D721Med (cell line): Measurements from ENCODE around the gene TBC1D3B.

Source experiments
- DNase-seq: peaks from one replicate; pipeline ENCODE4 v3.0.0; 2011; ENCODE audit warnings: low spot score; ENCODE audit not compliant: insufficient read length
- FAIRE-seq: peaks from 2 replicates; lab custom pipeline; 2011; peaks lifted over from hg19 to GRCh38; lab: Jason Lieb, UNC
- TF ChIP-seq, protein P1 (sequence below): IDR thresholded peaks from 2 replicates; pipeline ENCODE4 v1.5.1; 2012; ENCODE audit warnings: mild to moderate bottlenecking, control low read depth; ENCODE audit not compliant: insufficient read depth; ENCODE audit errors: missing control alignments

TBC1D3B gene

GRCh38 chr17:36152639-36153120 is 23.8 kb downstream of the TBC1D3B start:
- DNase-seq = no peak
- no peak for FAIRE-seq
- TF ChIP-seq, protein P1, sequence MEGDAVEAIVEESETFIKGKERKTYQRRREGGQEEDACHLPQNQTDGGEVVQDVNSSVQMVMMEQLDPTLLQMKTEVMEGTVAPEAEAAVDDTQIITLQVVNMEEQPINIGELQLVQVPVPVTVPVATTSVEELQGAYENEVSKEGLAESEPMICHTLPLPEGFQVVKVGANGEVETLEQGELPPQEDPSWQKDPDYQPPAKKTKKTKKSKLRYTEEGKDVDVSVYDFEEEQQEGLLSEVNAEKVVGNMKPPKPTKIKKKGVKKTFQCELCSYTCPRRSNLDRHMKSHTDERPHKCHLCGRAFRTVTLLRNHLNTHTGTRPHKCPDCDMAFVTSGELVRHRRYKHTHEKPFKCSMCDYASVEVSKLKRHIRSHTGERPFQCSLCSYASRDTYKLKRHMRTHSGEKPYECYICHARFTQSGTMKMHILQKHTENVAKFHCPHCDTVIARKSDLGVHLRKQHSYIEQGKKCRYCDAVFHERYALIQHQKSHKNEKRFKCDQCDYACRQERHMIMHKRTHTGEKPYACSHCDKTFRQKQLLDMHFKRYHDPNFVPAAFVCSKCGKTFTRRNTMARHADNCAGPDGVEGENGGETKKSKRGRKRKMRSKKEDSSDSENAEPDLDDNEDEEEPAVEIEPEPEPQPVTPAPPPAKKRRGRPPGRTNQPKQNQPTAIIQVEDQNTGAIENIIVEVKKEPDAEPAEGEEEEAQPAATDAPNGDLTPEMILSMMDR = no peak

- FAIRE-seq (no peak), DNase-seq (no peak)
- TF ChIP-seq, protein P1 = no peak
Measured at GRCh38 chr17:36151891-36152638, 24.4 kb downstream of the TBC1D3B start.

DNA sequence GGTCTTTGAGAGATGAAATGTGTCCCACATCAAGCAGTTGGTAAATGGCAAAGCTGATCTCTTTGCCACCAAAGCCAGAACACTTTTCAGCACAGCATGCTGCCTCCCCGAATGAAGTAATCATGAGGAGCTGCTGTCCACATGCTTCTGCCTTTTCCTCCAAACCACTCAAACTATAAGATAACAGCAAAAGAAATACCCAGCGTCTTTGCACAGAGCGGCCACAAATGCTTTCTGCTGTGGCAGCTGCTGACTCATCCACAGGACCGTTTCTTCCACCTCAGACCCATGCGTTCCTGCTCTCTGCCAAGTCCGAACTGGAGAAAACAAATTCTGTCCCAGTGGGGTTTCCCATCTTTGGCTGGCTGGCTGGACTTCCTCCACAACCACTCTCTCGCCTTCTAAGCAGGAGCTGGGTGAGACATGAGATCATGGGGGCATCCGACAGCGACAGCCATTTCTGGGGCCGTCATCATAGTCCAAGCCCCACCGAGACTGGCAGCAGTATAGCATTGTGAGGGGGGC is 27.1 kb downstream of the TBC1D3B start:
- DNase-seq (no peak), FAIRE-seq (no peak)

GRCh38 chr17:36148559-36149295 is 27.7 kb downstream of the TBC1D3B start:
- peak; percentile 48 for DNase-seq
- TF ChIP-seq, protein P1 = peak; percentile 100
- FAIRE-seq = no peak

More for the DNA sequence above, 27.1 kb downstream of the TBC1D3B start:
- TF ChIP-seq, protein P1 = no peak

DNA sequence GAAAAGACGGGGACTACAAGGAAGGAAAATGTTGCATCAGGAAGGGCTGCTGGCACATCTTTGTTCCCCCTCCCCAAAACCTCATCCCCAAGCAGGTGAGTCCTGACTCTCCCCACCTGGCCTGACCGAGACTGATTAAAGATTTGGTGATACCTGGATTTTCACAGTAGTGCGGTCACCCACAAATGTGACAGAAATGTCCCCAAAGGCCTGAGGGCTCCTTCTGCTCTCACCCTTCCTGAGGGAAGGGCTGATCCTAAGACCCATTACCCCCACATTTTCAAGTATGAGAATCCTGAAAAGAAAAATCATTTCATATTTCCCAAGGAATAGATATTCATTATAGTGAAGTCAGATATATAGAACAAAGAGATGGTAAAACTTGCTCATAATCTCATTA is 28.8 kb downstream of the TBC1D3B start:
- TF ChIP-seq, protein P1 = no peak
- DNase-seq (no peak), FAIRE-seq (no peak)

GRCh38 chr17:36144981-36145729 is 31.3 kb downstream of the TBC1D3B start:
- TF ChIP-seq, protein P1 = no peak
- FAIRE-seq (no peak), DNase-seq (no peak)
